ENCODE results near the gene DNM2.

DNM2 gene

GRCh38 chr19:10691178-10691881 is 26.5 kb upstream of the DNM2 start:
- no peak for TF ChIP-seq GABPA (IDR thresholded peaks at IDR 0.05; ENCODE audit: low read depth)
- TF ChIP-seq REST (IDR thresholded peaks at IDR 0.05; ENCODE audit: insufficient replicate concordance, low read depth): no peak
- TF ChIP-seq POLR2AphosphoS5 (IDR thresholded peaks at IDR 0.05; ENCODE audit: low read depth): no peak; the same call in 1 of the 2 replicates
- TF ChIP-seq CTCF (IDR thresholded peaks at IDR 0.05; ENCODE audit: insufficient read depth, low read length): no peak
- TF ChIP-seq SPI1 (IDR thresholded peaks at IDR 0.05; ENCODE audit: borderline replicate concordance, low read depth): no peak
- DNase-seq (ENCODE audit: low read depth in 1 of 2, low spot score in 1 of 2): no peak
- no peak overlapping the region for H3K4me3 ChIP-seq (replicated peaks; ENCODE audit: insufficient read depth, low read length)
- no peaks in the 10 kb centered on the region for H3K27me3 ChIP-seq (ENCODE audit: insufficient read depth, poor library complexity, severe bottlenecking)
- no peak overlapping the region for H3K27ac ChIP-seq (replicated peaks)

- Histone ChIP-seq H3K27me3 (ENCODE audit: insufficient read depth, poor library complexity, severe bottlenecking) (no peaks in the 10 kb centered on the region), H3K27ac (replicated peaks) (no peak overlapping the region)
- DNase-seq (ENCODE audit: low read depth in 1 of 2, low spot score in 1 of 2): no peak
Observed at GRCh38 chr19:10691883-10692282, 26.0 kb upstream of the DNM2 start.

More at GRCh38 chr19:10691883-10692282, 26.0 kb upstream of the DNM2 start:
- no peak overlapping the region for H3K4me3 ChIP-seq (replicated peaks; ENCODE audit: insufficient read depth, low read length)
- no peak for TF ChIP-seq GABPA (IDR thresholded peaks at IDR 0.05; ENCODE audit: low read depth)
- no peak for TF ChIP-seq CTCF (IDR thresholded peaks at IDR 0.05; ENCODE audit: insufficient read depth, low read length)
- TF ChIP-seq POLR2AphosphoS5 (IDR thresholded peaks at IDR 0.05; ENCODE audit: low read depth): no peak; the same call in 1 of the 2 replicates
- TF ChIP-seq REST (IDR thresholded peaks at IDR 0.05; ENCODE audit: insufficient replicate concordance, low read depth): no peak
- no peak for TF ChIP-seq SPI1 (IDR thresholded peaks at IDR 0.05; ENCODE audit: borderline replicate concordance, low read depth)
